Right renal pelvis (tissue), 4 donors: Measurements from ENCODE around the gene MYL7. TPM values are rescaled to one million over a fixed set of nuclear protein-coding genes. Genes with fewer than 3 reads are reported as not detected.
A peak's percentile ranks its signal among the peaks of the same experiment; 100 is the strongest.
"Not testable (repeated sequence)": the region's sequence is repeated elsewhere in the genome, so short reads cannot be mapped to it uniquely, and the experiment has no call there.

Experiments used
- DNase-seq, 4 donors: peaks; one replicate each; pipeline ENCODE4 v3.0.0-alpha.2; 2013; ENCODE audit warnings: low read depth in 4 of 4, low spot score in 3 of 4, missing footprints in 1 of 4
- polyA plus RNA-seq, 4 donors: library from polyadenylated mRNA; unstranded; fragments of 120-200 nt; gene quantifications; one replicate each; pipeline ENCODE4 v1.2.1, GENCODE V29; 2013; ENCODE audit not compliant: insufficient read length in 4 of 4

MYL7 gene, protein sequence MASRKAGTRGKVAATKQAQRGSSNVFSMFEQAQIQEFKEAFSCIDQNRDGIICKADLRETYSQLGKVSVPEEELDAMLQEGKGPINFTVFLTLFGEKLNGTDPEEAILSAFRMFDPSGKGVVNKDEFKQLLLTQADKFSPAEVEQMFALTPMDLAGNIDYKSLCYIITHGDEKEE
- polyA plus RNA-seq = under 1 TPM; 0.37 to 0.99 (median 0.56) TPM

DNA sequence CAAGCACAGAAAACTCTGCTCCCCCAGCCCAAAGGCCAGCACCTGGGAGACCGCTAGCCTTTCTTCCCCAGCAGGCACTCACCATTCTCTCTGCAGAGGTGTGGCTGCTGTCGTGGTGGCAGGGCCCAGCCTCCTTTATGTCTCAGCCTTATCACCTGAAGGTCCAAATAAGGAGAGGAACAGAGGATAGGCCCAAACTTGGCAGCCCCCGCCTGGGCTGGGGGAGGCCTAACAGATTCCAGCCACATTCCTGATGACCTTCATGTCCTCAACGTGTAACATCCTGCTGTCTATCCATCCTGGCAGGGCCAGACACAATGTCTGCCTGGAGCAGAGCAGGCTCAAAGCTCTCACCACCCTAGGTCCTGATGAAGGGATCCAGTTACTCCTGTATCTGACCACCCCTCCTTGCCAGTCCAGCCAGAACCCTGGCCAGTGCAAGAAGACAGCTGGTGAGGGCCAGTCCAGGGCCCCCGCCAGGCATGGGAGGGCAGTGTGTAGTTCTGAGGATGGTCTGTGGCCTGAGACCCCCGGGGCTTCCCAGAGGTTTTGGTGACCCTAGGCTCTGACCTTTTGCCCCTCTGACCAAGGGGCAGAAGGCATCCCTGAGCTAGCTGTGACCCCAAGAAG, at the start of gene MYL7:
Gene MYL7, minus strand, starts transcription at position 112 of the 630 bp plus-strand sequence. Its CDS starts 27 bp downstream, at position 85.
- DNase-seq = no peak

DNA sequence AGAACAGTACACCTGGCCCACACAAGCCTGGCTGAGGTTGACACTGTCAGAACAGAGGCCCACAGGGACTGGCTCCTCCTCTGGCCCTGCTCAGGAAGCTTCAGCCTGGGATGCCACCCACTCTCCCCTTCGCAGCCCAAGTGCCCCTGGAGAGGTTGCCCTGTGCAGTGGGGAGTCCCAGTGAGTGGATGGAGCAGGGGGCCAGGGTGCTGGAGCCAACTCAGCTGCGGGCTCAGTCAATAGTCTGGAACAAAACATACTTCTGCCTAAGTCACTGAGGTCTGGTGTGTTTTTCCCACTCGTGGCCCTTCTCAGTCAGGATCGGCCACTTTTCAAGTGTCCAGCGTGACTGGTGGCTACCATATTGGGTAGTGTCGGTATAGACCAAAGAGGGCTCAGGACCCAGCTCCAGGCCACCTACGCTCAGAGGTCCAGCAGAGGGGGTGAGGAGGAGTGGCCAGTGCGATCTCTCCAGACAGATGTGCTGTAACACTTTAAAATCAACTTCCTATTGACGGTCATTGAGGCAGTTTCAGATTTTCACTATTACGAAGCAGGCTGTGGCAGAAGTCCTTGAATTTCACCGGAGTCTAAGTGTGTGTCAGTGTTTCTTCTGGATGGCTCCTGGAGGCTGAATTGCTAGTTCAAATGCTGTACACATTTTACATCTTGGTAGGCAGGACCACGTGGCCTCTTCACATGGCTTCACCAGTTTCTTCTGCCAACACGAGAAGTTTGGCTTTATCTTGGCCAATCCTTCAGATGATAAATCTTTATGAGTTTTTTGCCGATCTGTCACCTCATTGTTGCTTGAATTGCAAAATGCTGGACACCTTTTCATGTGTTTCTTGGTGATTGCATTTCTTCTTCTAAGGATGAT, 49.1 kb upstream of the MYL7 start:
- DNase-seq = no peak

GRCh38 chr7:44189286-44189992, 48.3 kb upstream of the MYL7 start, which contains the start of gene GCK:
GCK (minus strand) TSS chr7:44189439; CDS start chr7:44188953, 486 bp downstream.
- peak in 3 of 4 donors; percentile 29 to 49 (median 41) for DNase-seq

GRCh38 chr7:44188480-44189225, 47.5 kb upstream of the MYL7 start:
- DNase-seq = no peak

GRCh38 chr7:44187636-44188416, 46.7 kb upstream of the MYL7 start:
- DNase-seq = no peak

- DNase-seq = no peak
Measured at GRCh38 chr7:44186736-44187135, 45.6 kb upstream of the MYL7 start.

- no peak for DNase-seq
Measured at GRCh38 chr7:44185729-44186128, 44.6 kb upstream of the MYL7 start.

DNA sequence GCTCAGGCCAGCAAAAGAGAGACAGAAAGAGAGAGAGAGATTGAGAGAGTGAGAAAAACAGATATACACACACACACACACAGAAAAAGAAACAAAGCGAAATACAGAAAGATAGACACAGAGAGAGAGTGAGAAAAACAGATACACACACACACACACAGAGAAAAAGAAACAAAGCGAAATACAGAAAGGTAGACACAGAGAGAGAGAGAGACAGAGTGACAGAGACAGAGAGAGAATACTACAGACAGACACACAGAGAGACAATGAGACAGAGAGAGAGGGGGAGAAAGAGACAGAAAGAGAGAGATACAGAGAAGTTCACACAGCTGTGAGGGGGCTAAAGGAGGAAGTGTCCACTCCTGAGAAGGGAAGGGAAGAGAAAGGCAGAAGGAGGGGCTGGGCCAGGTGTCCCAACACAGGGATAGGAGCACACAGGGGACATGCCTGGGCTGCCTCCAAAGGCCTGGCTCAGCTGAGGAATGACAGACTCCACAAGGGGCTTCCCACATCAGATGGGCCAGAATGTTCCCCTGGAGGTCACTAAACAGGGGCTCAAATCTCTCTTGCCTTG, 43.8 kb upstream of the MYL7 start:
- DNase-seq = no peak

GRCh38 chr7:44184206-44184872, 43.2 kb upstream of the MYL7 start:
- DNase-seq = no peak

- DNase-seq = no peak
Measured at GRCh38 chr7:44183386-44183785, 42.3 kb upstream of the MYL7 start.

DNA sequence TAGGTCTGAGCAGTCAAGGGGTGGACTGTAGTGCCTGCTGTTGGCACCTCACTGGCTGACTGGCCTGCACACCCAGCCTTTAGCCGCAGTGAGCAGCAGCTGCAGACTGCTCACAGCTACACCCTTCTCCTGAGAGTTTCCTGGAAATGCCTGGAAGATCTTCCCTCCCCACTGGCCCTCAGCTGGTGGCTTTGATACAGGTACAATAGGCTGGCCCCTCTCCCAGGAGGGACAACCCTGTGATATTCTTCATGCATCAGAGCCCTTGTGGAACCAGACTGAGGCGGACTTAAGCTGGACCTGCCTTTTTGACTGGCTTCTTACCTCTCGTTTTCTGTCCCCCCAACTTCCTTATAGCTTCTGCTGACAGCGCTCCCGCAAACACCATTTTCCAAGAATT, 41.7 kb upstream of the MYL7 start:
- DNase-seq = no peak

DNA sequence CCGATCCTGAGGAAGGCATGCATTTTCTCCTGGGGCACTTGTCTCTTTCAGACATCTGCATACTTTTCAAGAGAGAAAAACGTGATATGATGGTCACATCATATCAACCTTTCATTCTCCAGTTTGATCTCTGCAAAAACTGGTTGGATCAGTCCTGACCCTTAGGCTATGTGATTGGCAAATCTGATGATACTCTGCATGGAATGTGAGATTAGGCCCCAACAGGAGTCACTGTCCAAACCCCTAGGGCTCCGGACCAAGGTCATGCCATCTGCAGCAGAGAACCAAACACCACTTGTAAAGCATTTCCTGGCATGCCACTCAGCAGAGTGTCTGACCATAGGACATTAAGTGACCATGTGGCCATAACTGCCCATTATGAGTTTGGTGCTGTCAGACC, 39.5 kb upstream of the MYL7 start:
- DNase-seq = no peak

GRCh38 chr7:44177570-44178131, 36.5 kb upstream of the MYL7 start:
- no peak for DNase-seq

DNA sequence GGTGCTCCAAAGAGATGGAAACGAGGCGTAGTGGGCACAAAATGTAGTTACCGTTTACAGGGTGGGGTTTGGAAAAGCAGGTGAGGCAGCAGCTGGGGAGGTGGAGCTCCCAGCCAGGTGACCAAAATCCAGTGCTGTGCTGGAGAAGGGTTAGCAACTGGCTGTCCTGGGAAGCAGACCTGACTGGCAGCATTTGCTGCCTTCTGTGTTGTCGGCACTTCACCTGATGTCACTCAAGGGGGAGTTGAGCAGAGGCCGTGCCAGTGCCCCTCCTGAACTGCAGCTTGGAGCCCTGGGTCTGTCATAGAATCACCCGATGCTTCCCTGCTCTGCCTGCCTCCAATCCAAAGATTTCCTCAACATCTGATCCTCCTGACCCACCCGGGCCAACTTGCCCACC, 35.4 kb upstream of the MYL7 start:
- no peak for DNase-seq

DNA sequence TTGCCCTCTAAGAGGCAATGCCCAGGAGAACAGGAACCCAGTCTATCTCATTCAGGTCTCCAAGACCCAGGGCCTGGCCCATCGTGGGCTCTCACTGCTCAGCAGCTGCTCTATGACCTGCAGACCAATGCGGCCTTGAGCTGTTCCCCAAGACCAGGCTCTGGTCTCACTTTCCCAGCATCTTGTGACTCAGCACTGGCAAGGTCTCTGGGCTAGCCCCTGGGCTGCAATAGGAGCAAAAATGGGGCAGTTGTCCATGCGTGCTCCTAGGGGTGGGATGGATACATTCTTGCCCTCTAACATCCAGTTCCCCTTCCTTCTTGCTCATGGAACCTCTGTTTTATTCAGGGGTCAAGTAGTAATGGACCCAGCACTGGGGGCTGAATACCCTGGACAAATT, 34.6 kb upstream of the MYL7 start:
- no peak for DNase-seq

GRCh38 chr7:44174694-44174948, 33.5 kb upstream of the MYL7 start:
- DNase-seq = not testable (repeated sequence)

GRCh38 chr7:44173911-44174693, 33.0 kb upstream of the MYL7 start:
- no peak for DNase-seq
